ENCODE data around the gene MAP2K3. TPM values are rescaled to one million over a fixed set of nuclear protein-coding genes. Genes with fewer than 3 reads are reported as not detected.

Gene MAP2K3
- total RNA-seq, 6 experiments from 2014 or later, result 22.6 to 80.7 (median 60.7) TPM

- Histone ChIP-seq H3K27ac (no peak overlapping the region), H3K9me3 (no peaks in the 10 kb centered on the region), H3K36me3 (peaks cover 2 to 33% (median 15%) of the 10 kb centered on the region in 4 donors), H3K27me3 (no peaks in the 10 kb centered on the region), H3K4me1 (no peaks in the 10 kb centered on the region), H3K4me3 (no peak overlapping the region)
- intact Hi-C loops (cut with DNase I), result no loop called here
- no peak for TF ChIP-seq CTCF (IDR thresholded peaks at IDR 0.05)
- TF ChIP-seq POLR2A (IDR thresholded peaks at IDR 0.05), result no peak
- ATAC-seq, result peak in 3 of 4 donors; percentile 8 to 58 (median 13)
- 38% methylated on average over 12 of the region's 22 CpGs for WGBS (ENCODE audit: insufficient coverage, low coverage, low lambda C conversion rate, missing lambda C conversion rate)
- DNase-seq, result peak; percentile 36 to 78 (median 69)
These were observed 11.8 kb downstream of the MAP2K3 start for GRCh38 chr17:21296097-21297025.

GRCh38 chr17:21297026-21297520 is 12.6 kb downstream of the MAP2K3 start:
- TF ChIP-seq CTCF (IDR thresholded peaks at IDR 0.05) (no peak), POLR2A (IDR thresholded peaks at IDR 0.05) (no peak)
- Histone ChIP-seq H3K4me3 (no peak overlapping the region), H3K4me1 (no peaks in the 10 kb centered on the region), H3K27me3 (no peaks in the 10 kb centered on the region), H3K36me3 (peaks cover 2 to 40% (median 17%) of the 10 kb centered on the region in 4 donors), H3K9me3 (no peaks in the 10 kb centered on the region), H3K27ac (no peak overlapping the region)
- WGBS (ENCODE audit: insufficient coverage, low coverage, low lambda C conversion rate, missing lambda C conversion rate), result 58% methylated on average over 10 of the region's 10 CpGs
- DNase-seq (peak in 1 of 3 donors; percentile 22), ATAC-seq (no peak)
- intact Hi-C loops (cut with DNase I), result no loop called here

GRCh38 chr17:21297597-21297996 is 13.1 kb downstream of the MAP2K3 start:
- ATAC-seq, result peak in 1 of 4 donors; percentile 2
- peak in 1 of 3 donors; percentile 21 for DNase-seq

More at GRCh38 chr17:21297597-21297996, 13.1 kb downstream of the MAP2K3 start:
- peaks cover 5 to 45% (median 17%) of the 10 kb centered on the region in 4 donors for H3K36me3 ChIP-seq
- no peaks in the 10 kb centered on the region for H3K27me3 ChIP-seq
- intact Hi-C loops (cut with DNase I), result no loop called here
- no peak overlapping the region for H3K4me3 ChIP-seq
- no peak for TF ChIP-seq POLR2A (IDR thresholded peaks at IDR 0.05)
- TF ChIP-seq CTCF (IDR thresholded peaks at IDR 0.05), result no peak
- H3K9me3 ChIP-seq, result no peaks in the 10 kb centered on the region
- no peak overlapping the region for H3K27ac ChIP-seq
- WGBS (ENCODE audit: insufficient coverage, low coverage, low lambda C conversion rate, missing lambda C conversion rate), result 62% methylated on average over 5 of the region's 10 CpGs
- no peaks in the 10 kb centered on the region for H3K4me1 ChIP-seq

Data from right lobe of liver (tissue), 6 donors.